Measurements from ENCODE around the gene HP1BP3. TPM values are rescaled to one million over a fixed set of nuclear protein-coding genes. Genes with fewer than 3 reads are reported as not detected.

HP1BP3 gene
- total RNA-seq, 2 donors from 2014 or later = 207 to 223 TPM

DNA sequence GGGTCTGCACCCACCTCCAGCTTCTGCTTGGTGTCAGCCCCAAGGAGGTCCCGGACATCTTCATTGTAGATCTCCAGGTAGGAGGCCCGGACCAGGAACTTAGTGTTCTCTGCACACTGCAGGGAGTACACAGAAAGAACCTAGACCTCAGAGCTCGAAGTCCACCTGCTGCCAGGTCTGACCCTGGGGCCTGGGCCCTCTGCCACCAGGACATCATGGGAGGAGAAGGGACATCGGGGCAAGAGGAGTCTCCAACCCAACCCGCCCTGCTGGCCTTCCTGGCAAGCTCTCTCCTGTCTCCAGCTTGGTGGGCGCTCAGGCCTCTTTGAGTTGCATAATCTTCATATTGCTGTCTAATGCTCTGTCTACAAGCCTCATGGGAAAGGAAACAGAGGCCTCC lies 73.7 kb downstream of the HP1BP3 start:
- Histone ChIP-seq H3K27ac (ENCODE audit: low read depth, low read length) (no peak overlapping the region), H3K4me3 (ENCODE audit: low read length) (no peak overlapping the region), H3K27me3 (ENCODE audit: control insufficient read depth, insufficient read depth, low read length, poor library complexity, severe bottlenecking) (peaks cover 5% of the 10 kb centered on the region), H3K36me3 (ENCODE audit: control insufficient read depth, insufficient read depth, low read length) (no peaks in the 10 kb centered on the region), H3K4me1 (ENCODE audit: control insufficient read depth, insufficient read depth, low read length) (no peaks in the 10 kb centered on the region), H3K9ac (ENCODE audit: extremely low read depth, low read length, poor library complexity, severe bottlenecking) (no peak overlapping the region), H3K9me3 (ENCODE audit: control insufficient read depth, low read length) (no peaks in the 10 kb centered on the region)
- Mint-ChIP-seq H3K27ac (no peak overlapping the region), H3K27me3 (ENCODE audit: insufficient read depth) (peaks cover 16% of the 10 kb centered on the region), H3K36me3 (ENCODE audit: low read depth) (no peaks in the 10 kb centered on the region), H3K4me3 (no peak overlapping the region), H3K9me3 (no peaks in the 10 kb centered on the region), H3K4me1 (no peaks in the 10 kb centered on the region)
- TF ChIP-seq CTCF (conservative IDR thresholded peaks at IDR 0.05) = no peak
- 74 to 84% methylated on average over 3 to 6 of the region's 6 CpGs for WGBS, 2 experiments (ENCODE audit: insufficient coverage in 1 of 2, insufficient read length in 1 of 2)
- no peak for DNase-seq

- peak overlapping the region; percentile 86 for H3K27ac ChIP-seq (ENCODE audit: low read depth, low read length)
- no peaks in the 10 kb centered on the region for H3K9me3 Mint-ChIP-seq
- H3K4me1 Mint-ChIP-seq = no peaks in the 10 kb centered on the region
- H3K4me1 ChIP-seq (ENCODE audit: control insufficient read depth, insufficient read depth, low read length) = no peaks in the 10 kb centered on the region
- H3K9ac ChIP-seq (ENCODE audit: extremely low read depth, low read length, poor library complexity, severe bottlenecking) = no peak overlapping the region
- DNase-seq = no peak
- H3K9me3 ChIP-seq (ENCODE audit: control insufficient read depth, low read length) = no peaks in the 10 kb centered on the region
- no peaks in the 10 kb centered on the region for H3K36me3 Mint-ChIP-seq (ENCODE audit: low read depth)
- no peaks in the 10 kb centered on the region for H3K36me3 ChIP-seq (ENCODE audit: control insufficient read depth, insufficient read depth, low read length)
- no peak for TF ChIP-seq CTCF (conservative IDR thresholded peaks at IDR 0.05)
- no peak overlapping the region for H3K4me3 Mint-ChIP-seq
- no peak overlapping the region for H3K27ac Mint-ChIP-seq
- peaks cover 9% of the 10 kb centered on the region for H3K27me3 Mint-ChIP-seq (ENCODE audit: insufficient read depth)
- WGBS, 2 experiments (ENCODE audit: insufficient coverage in 1 of 2, insufficient read length in 1 of 2) = 99% methylated on average over 3 of the region's 6 CpGs; no CpG with 5 or more reads in 1 of the 2 experiments
- no peak overlapping the region for H3K4me3 ChIP-seq (ENCODE audit: low read length)
- H3K27me3 ChIP-seq (ENCODE audit: control insufficient read depth, insufficient read depth, low read length, poor library complexity, severe bottlenecking) = no peaks in the 10 kb centered on the region
These were observed 74.9 kb downstream of the HP1BP3 start for GRCh38 chr1:20712215-20712577.

DNA sequence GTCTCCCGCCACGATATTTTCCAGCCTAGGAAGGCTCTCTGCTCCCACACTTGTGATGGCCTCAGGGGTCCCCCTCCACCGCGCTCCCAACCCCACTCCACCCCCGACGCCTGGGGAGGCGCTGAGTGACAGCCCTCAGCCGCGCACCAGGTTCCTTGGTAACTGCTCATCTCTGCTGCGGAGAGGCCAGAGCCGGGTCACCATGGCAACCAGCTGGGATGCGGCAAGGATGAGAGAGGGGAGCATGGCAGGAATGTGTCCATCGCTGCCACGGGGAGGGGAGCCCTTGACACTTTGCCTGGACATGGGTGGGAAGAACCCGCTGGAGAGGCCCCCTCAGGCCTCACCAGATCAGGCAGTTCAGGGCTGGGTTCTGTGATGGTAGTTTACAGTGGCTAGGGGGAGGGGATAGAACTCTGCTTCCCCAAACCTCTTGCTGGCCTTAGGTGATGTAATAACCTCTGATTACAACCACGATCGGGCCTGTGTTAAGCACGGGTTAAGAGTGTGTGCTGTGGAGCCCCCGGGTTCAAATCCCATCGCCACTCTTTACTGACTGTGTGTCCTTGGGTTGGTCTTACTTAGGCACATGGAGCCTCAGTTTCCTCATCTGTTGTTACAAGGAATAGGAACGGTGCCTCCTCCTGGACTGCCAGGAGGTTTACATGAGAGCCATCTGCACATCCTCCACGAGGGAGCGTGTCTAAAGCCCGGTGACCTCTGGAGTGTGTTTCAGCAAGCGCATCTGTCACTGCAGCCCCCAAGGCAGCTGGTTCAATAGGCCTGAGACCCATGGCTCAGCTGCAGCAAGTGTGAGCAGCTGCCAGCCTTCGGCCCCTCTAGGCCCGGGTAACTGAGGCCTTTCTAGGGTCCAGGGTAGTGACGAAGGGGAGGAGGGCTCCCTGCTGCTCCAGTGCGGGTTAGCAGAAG lies 75.6 kb downstream of the HP1BP3 start:
- H3K9me3 Mint-ChIP-seq = no peaks in the 10 kb centered on the region
- no peaks in the 10 kb centered on the region for H3K36me3 Mint-ChIP-seq (ENCODE audit: low read depth)
- 72 to 88% methylated on average over 15 to 29 of the region's 29 CpGs for WGBS, 2 experiments (ENCODE audit: insufficient coverage in 1 of 2, insufficient read length in 1 of 2)
- Histone ChIP-seq H3K9ac (ENCODE audit: extremely low read depth, low read length, poor library complexity, severe bottlenecking) (no peak overlapping the region), H3K9me3 (ENCODE audit: control insufficient read depth, low read length) (no peaks in the 10 kb centered on the region), H3K27ac (ENCODE audit: low read depth, low read length) (peak overlapping the region; percentile 86), H3K36me3 (ENCODE audit: control insufficient read depth, insufficient read depth, low read length) (no peaks in the 10 kb centered on the region), H3K4me3 (ENCODE audit: low read length) (no peak overlapping the region), H3K4me1 (ENCODE audit: control insufficient read depth, insufficient read depth, low read length) (no peaks in the 10 kb centered on the region), H3K27me3 (ENCODE audit: control insufficient read depth, insufficient read depth, low read length, poor library complexity, severe bottlenecking) (no peaks in the 10 kb centered on the region)
- H3K4me3 Mint-ChIP-seq = no peak overlapping the region
- H3K27me3 Mint-ChIP-seq (ENCODE audit: insufficient read depth) = peaks cover 4% of the 10 kb centered on the region
- DNase-seq = no peak
- H3K27ac Mint-ChIP-seq = no peak overlapping the region
- peak; percentile 42 for TF ChIP-seq CTCF (conservative IDR thresholded peaks at IDR 0.05)
- no peaks in the 10 kb centered on the region for H3K4me1 Mint-ChIP-seq

Measured in endodermal cell (in vitro differentiated cells).